G401 (cell line): Measurements from ENCODE around the gene PPP1R7. TPM values are rescaled to one million over a fixed set of nuclear protein-coding genes. Genes with fewer than 3 reads are reported as not detected.

Experiments used
- DNase-seq: peaks from one replicate; pipeline ENCODE4 v3.0.0-alpha.2; 2015; ENCODE audit warnings: low spot score
- in situ Hi-C: cut with HindIII; loops from 2 replicates; pipeline ENCODE4 v1.10.0; 2016; ENCODE audit warnings: low sequenced_read_pairs, mixed read lengths
- total RNA-seq: library from RNA; depleted of rRNA; stranded (reverse); fragments of >200 nt; shearing (Covaris generic); gene quantifications from 2 replicates; pipeline ENCODE4 v1.2.3, GENCODE V29; 2014

Gene PPP1R7
- total RNA-seq, 1 experiment from 2014 or later: 91.9 TPM

- in situ Hi-C loops: no loop called here
- no peak for DNase-seq
These were observed 5.7 kb downstream of the PPP1R7 start for GRCh38 chr2:241155936-241156335.

GRCh38 chr2:241156971-241157441, 6.7 kb downstream of the PPP1R7 start:
- peak; percentile 70 for DNase-seq
- in situ Hi-C loops: no loop called here

GRCh38 chr2:241157841-241158545, 7.7 kb downstream of the PPP1R7 start:
- in situ Hi-C loops: no loop called here
- DNase-seq: no peak

DNA sequence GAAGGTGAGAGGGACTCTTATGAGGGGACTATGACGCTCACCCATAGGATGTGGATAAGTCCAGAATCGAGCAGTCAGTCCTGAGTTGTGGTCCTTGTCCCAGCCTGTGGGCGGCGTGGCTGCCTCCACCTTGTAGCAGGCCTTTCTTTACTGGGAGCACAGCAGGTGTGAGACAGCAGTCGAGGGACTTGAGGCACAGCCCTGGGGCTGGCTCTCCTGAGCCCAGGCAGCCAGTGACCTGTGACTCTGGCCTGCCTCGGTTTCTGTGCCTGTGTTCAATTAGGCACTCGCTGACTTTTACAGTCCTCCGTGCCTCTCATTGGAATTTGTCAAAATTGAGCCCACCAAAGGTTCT, 8.3 kb downstream of the PPP1R7 start:
- in situ Hi-C loops: no loop called here
- no peak for DNase-seq

DNA sequence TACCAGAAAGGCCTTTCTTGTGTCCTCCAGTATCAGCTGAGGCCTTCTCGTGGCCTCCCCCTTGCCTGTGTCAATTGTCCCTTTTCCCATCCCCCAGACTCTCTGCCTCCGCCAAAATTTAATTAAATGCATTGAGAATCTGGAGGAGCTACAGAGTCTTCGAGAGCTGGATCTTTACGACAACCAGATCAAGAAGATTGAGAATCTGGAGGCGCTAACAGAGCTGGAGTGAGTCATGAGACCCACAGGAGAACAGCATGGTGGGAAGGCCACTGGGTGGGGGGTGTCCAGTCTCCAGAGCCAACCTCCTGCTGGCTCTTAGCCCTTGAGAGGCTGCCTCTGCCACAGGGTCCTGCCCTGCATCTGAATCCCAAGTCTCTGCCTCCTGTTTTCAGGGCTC, 8.8 kb downstream of the PPP1R7 start:
- in situ Hi-C loops: no loop called here
- no peak for DNase-seq

- in situ Hi-C loops: no loop called here
- DNase-seq: no peak
These were observed 10.1 kb downstream of the PPP1R7 start for GRCh38 chr2:241160318-241160717.

DNA sequence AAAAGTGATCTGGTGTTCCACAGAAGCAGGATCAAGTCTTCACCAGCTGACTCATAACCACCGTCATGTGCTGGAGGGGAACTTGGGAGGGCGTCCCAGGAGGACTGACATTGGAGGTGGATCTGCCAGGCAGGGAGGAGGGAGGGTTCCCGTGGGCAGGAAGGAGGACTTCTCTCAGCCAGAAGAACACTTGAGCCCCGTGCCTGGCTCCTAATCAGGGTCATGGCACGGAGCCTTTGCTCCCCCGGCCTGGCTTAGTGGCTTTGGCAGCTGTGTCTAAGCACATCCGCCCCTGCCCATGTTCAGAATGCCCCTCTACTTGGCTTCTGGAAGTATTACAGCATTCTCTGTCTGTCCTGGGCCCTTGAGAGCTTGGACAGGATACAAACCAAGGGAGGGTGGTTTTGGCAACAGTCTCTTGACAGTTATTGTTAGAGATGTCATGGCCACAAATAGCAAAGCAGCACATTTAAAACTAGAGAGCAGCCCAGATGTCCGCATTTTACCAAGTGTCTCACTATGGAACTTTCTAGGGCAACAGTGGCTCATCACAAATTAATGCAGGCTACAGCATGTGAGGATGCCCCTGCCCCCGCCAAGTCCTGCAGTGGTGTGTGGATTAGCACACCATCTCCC, 11.5 kb downstream of the PPP1R7 start:
- DNase-seq: peak; percentile 23

DNA sequence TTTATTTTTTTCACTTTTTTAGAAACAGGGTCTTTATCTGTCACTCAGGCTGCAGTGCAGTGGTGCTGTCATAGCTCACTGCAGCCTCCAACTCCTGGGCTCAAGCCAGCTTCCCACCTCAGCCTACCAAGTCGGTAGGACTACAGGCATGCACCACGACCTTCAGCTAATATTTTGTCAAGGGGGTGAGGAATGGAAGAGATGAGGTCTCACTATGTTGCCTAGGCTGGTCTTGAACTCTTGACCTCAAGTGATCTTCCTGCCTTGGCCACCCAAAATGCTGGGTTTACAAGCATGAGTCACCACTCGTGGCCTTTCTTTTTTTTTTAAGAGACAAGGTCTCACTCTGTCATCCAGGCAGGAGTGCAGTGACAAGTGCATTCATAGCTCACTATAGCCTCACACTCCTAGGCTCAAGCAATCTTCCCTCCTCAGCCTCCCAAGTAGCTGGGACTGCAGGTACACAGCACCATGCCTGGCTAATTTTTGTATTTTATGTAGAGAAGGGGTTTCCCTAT, 13.4 kb downstream of the PPP1R7 start:
- no peak for DNase-seq
- in situ Hi-C loops: no loop called here

More for the DNA sequence above, 11.5 kb downstream of the PPP1R7 start:
- in situ Hi-C loops: no loop called here

DNA sequence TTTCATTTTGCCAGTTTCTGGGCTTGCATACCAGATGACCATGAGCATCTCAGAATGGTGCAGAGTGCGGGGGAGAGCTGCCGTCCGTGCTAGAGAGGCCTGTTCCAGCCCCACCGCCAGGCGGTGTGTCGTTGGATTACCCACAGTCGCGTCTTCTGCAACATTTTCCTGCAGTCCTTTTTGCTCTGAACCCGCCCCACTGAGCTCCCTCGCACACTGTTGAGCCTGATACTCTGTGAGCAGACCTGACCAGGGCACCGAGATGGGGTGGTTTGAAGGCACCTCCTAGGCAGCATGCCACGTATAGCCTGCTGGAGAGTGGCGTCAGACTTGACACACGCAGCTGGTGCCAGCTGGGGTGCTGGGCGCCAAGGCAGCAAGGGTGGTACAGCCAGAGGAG, 18.1 kb downstream of the PPP1R7 start:
- in situ Hi-C loops: no loop called here
- DNase-seq: no peak

DNA sequence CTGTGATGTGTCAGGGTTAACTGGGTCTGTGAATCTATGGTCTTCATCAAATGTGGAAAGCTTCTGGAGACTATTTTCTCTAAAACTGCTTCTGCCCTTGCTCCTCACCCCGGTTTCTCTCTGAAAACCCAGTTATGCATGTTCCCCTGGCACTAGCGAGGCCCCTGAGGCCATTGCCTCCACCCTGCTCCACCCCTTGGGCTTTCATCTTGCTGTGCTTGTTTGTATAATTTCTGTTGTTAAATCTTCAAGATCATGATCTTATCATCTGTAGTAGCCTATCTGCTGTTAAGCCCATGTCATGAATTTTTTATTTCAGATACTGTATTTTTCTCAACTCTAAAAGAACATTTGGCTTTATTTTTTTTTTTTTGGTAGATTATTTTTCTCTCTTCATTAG, 23.3 kb downstream of the PPP1R7 start:
- in situ Hi-C loops: no loop called here
- no peak for DNase-seq

GRCh38 chr2:241177526-241178334, 27.5 kb downstream of the PPP1R7 start:
- DNase-seq: no peak

DNA sequence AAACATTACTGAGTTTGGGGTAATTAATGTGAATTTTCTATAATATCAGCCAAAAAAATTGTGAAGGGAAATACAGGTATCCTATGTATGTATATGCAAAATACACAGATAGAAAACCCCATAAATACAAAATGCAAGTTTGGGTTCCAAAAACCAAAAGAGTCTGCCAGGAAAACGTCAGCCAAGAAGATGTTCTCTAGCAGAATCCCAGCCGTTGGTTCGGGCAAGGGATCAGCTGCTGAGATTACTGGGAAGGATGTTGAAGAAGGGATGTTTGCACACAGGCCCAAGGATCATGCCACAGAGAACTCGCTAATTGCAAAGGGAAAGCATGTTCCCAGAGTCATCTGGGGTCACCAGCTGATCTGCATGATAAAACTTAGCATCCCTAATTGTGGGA, 28.7 kb downstream of the PPP1R7 start:
- in situ Hi-C loops: no loop called here
- no peak for DNase-seq

More at GRCh38 chr2:241177526-241178334, 27.5 kb downstream of the PPP1R7 start:
- in situ Hi-C loops: no loop called here

GRCh38 chr2:241179899-241180298, 29.6 kb downstream of the PPP1R7 start:
- in situ Hi-C loops: no loop called here
- no peak for DNase-seq

GRCh38 chr2:241180495-241180894, 30.2 kb downstream of the PPP1R7 start:
- in situ Hi-C loops: no loop called here
- DNase-seq: peak; percentile 7

GRCh38 chr2:241182126-241182525, 31.9 kb downstream of the PPP1R7 start:
- DNase-seq: no peak
- in situ Hi-C loops: no loop called here

- in situ Hi-C loops: no loop called here
- no peak for DNase-seq
These were observed 32.4 kb downstream of the PPP1R7 start for GRCh38 chr2:241182531-241183133.

- in situ Hi-C loops: no loop called here
- no peak for DNase-seq
These were observed 33.0 kb downstream of the PPP1R7 start for GRCh38 chr2:241183221-241183620.

DNA sequence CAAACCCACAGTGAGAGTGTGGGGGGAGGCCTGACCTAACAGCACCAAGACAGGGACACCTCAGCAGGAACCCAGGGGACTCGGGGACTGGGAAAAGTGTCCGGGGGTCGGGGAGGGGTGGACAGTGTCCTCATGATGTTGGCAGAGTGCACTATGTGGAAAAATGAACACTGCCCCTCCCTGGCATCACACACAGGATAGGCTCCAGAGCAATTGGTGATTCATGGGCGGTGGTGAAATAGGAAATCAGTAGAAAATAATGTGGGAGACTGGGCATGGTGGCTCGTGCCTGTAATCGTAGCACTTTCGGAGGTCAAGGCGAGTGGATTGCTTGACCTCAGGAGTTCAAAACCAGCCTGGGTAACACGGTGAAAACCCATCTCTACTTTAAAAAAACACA, 34.6 kb downstream of the PPP1R7 start:
- no peak for DNase-seq
- in situ Hi-C loops: no loop called here

GRCh38 chr2:241185961-241186360, 35.7 kb downstream of the PPP1R7 start:
- in situ Hi-C loops: no loop called here
- no peak for DNase-seq
